Activated CD8-positive, alpha-beta T cell treated with anti-CD3 and anti-CD28 coated beads, Interleukin-2, amount 10 ng/mL, durations not matched to agents 7 days and 5 days (primary cell): ENCODE results near the gene LRP2. TPM values are rescaled to one million over a fixed set of nuclear protein-coding genes. Genes with fewer than 3 reads are reported as not detected.
"Not testable (repeated sequence)": the region's sequence is repeated elsewhere in the genome, so short reads cannot be mapped to it uniquely, and the experiment has no call there.

ENCODE experiments used
- ATAC-seq: fragments of 150-1000 bp; cut with Tn5 transposase; one replicate; pipeline ENCODE4 v1.10.0; 2021; ENCODE audit warnings: moderate library complexity
- CTCF ChIA-PET: fragments of 350-600 bp; sonication (Branson Sonifier 250); formaldehyde crosslinking; loops from one replicate; lab custom pipeline; 2021; ENCODE audit warnings: antibody characterized with exemption; lab: Charles Lee
- POLR2A ChIA-PET: fragments of 350-600 bp; sonication (Branson Sonifier 250); formaldehyde crosslinking; loops from one replicate; lab custom pipeline; 2021; ENCODE audit warnings: antibody characterized with exemption; lab: Charles Lee
- DNase-seq: peaks from one replicate; pipeline ENCODE4 v3.0.0-alpha.2; 2020
- H3K27ac Mint-ChIP-seq: one replicate; pipeline ENCODE4 v1.8.0; 2021; ENCODE audit warnings: mild to moderate bottlenecking, mixed read lengths
- H3K27me3 Mint-ChIP-seq: one replicate; pipeline ENCODE4 v1.8.0; 2021; ENCODE audit warnings: low read depth, mixed read lengths
- H3K36me3 Mint-ChIP-seq: one replicate; pipeline ENCODE4 v1.8.0; 2021; ENCODE audit warnings: low read depth, mixed read lengths
- H3K4me1 Mint-ChIP-seq: one replicate; pipeline ENCODE4 v1.8.0; 2021; ENCODE audit warnings: low read depth, mixed read lengths
- H3K4me3 Mint-ChIP-seq: one replicate; pipeline ENCODE4 v1.8.0; 2021; ENCODE audit warnings: mild to moderate bottlenecking, mixed read lengths
- H3K9me3 Mint-ChIP-seq: one replicate; pipeline ENCODE4 v1.8.0; 2022; ENCODE audit warnings: mixed read lengths; ENCODE audit not compliant: insufficient read depth
- total RNA-seq, 2 experiments: library from RNA; stranded (reverse); gene quantifications; one replicate each; pipeline ENCODE4 v1.2.3, GENCODE V29; 2021

Gene LRP2
- under 1 TPM; 0.03 to 0.21 TPM for total RNA-seq

DNA sequence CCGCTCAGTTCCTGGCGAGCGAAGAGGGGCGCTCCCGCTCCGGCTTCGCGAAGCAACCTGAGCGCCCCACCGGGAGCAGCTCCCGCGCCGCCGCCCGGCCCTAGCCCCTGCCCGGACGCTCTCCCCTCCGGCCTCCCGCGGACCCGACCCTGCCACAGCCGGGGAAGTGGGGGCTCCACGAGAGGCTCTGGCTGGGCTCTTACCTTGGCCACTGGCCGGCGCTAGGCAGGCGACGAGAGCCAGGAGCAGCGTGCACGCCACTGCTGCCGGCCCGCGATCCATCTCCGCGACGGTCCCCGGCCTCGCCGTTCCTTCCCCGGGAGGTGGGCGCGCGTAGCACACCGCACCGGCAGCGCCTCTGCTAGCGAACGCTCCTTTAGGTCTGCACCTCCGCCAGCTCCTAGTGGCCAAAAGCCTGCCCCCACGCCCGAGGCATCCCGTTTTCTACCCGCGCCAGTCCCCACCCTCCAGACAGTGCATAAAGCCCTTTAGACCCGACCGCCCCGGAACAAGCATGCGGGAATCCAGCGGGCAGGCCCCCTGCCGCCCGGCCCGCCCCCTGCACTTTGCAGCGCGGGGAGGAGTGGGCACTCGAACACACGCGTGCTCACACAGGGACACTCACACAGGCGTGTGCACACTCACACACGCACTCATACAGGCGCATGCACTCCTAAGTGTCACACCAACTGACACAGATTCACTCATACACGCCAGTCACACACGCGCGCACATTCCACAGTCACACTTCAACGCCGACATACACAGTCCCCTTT, at the start of gene LRP2:
LRP2 (minus strand) TSS at position 417 of the 776 bp plus-strand sequence; CDS start at position 282, 135 bp downstream.
- ChIA-PET POLR2A (no interaction called here), CTCF (interaction anchor here (1.0 kb wide), 1 partner anchor 656 kb away, joined by 3 read pairs; no protein-coding TSS in a partner anchor)
- Mint-ChIP-seq H3K4me1 (peaks cover 36% of the 10 kb centered on the region), H3K4me3 (peak within 1 kb of the TSS; percentile 87), H3K9me3 (no peaks in the 10 kb centered on the region), H3K27ac (no peak within 1 kb of the TSS), H3K27me3 (peaks cover 54% of the 10 kb centered on the region), H3K36me3 (peaks cover 4% of the 10 kb centered on the region)
- peak; percentile 47 for DNase-seq
- peak; percentile 31 for ATAC-seq

DNA sequence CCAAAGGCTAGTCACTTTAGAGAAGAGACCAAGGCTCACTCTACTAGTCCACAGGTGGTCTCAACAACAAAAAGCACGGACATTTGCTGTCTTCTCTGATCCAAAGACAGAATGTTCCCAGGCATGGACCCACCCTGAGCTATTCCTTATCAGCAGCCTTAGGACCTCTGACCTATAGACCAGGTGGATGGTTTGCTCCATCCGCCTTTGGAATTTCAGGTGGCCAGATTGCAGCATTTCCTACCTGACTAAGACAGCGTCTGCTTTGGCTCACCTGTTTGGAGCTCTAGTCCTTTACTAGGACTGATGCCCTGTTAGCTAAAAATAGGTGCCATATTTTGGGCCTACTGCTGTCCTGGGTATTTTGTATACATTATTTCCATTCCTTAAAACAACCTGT, 44.6 kb upstream of the LRP2 start:
- CTCF ChIA-PET = no interaction called here
- POLR2A ChIA-PET = no interaction called here
- Mint-ChIP-seq H3K27me3 (peaks cover 20% of the 10 kb centered on the region), H3K36me3 (no peaks in the 10 kb centered on the region), H3K4me1 (no peaks in the 10 kb centered on the region), H3K9me3 (no peaks in the 10 kb centered on the region), H3K27ac (no peak overlapping the region), H3K4me3 (no peak overlapping the region)
- ATAC-seq (no peak), DNase-seq (no peak)

DNA sequence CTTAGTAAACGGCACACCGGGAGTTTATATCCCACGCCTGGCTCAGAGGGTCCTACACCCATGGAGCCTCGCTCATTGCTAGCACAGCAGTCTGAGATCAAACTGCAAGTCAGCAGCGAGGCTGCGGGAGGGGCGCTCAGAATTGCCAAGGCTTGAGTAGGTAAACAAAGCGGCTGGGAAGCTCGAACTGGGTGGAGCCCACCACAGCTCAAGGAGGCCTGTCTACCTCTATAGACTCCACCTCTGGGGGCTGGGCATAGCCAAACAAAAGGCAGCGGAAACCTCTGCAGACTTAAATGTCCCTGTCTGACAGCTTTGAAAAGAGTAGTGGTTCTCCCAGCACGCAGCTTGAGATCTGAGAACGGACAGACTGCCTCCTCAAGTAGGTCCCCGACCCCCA, 37.2 kb upstream of the LRP2 start:
- H3K9me3 Mint-ChIP-seq, H3K36me3 Mint-ChIP-seq, ATAC-seq, H3K27ac Mint-ChIP-seq, H3K4me1 Mint-ChIP-seq, H3K4me3 Mint-ChIP-seq, DNase-seq, POLR2A ChIA-PET, CTCF ChIA-PET: not testable (repeated sequence)
- H3K27me3 Mint-ChIP-seq = peaks cover 18% of the 10 kb centered on the region

GRCh38 chr2:169397697-169398096, 35.4 kb upstream of the LRP2 start:
- no peaks in the 10 kb centered on the region for H3K9me3 Mint-ChIP-seq
- peaks cover 4% of the 10 kb centered on the region for H3K4me1 Mint-ChIP-seq
- ATAC-seq = no peak
- POLR2A ChIA-PET = no interaction called here
- no peak for DNase-seq
- H3K4me3 Mint-ChIP-seq = no peak overlapping the region
- H3K27me3 Mint-ChIP-seq = peaks cover 13% of the 10 kb centered on the region
- CTCF ChIA-PET = interaction anchor here (0.7 kb wide), 1 partner anchor 272 kb away, joined by 3 read pairs; no protein-coding TSS in a partner anchor
- no peaks in the 10 kb centered on the region for H3K36me3 Mint-ChIP-seq
- H3K27ac Mint-ChIP-seq = no peak overlapping the region

- CTCF ChIA-PET = interaction anchor here (1.5 kb wide), 1 partner anchor 286 kb away, joined by 3 read pairs; no protein-coding TSS in a partner anchor
- POLR2A ChIA-PET = no interaction called here
- no peak overlapping the region for H3K27ac Mint-ChIP-seq
Observed at GRCh38 chr2:169395821-169396374, 33.6 kb upstream of the LRP2 start.

DNA sequence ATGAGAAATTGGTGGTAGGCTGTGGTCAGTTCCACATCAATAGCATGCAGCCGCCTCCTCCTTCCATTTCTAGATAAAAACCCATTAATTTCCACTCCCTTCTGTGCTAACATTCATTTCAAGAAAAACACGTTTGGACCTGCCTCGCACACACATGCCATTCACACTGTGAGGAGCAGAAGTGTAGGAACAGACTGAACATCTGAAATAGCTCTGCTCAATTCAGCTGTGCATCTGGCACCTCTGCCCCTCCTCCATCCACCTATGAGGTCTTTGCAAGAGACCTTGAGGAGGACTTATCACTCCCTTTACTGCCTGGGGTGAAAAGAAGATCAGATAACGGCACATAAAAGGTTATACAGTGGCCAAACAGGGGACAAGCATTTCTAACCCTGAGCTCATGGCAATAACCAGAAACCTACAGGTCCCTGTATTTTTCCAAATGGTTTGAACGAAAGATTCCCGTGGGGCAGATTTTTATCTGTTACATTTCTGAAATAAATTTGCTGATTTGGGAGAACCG, 30.8 kb upstream of the LRP2 start:
- Mint-ChIP-seq H3K4me3 (no peak overlapping the region), H3K27ac (no peak overlapping the region), H3K4me1 (peaks cover 4% of the 10 kb centered on the region), H3K9me3 (no peaks in the 10 kb centered on the region), H3K36me3 (no peaks in the 10 kb centered on the region), H3K27me3 (peaks cover 17% of the 10 kb centered on the region)
- ChIA-PET POLR2A (no interaction called here), CTCF (interaction anchor here (1.5 kb wide), 1 partner anchor 50 kb away, joined by 3 read pairs; no protein-coding TSS in a partner anchor)
- no peak for DNase-seq
- ATAC-seq = no peak

More at GRCh38 chr2:169395821-169396374, 33.6 kb upstream of the LRP2 start:
- no peak overlapping the region for H3K4me3 Mint-ChIP-seq
- peaks cover 4% of the 10 kb centered on the region for H3K4me1 Mint-ChIP-seq
- H3K36me3 Mint-ChIP-seq = no peaks in the 10 kb centered on the region
- no peaks in the 10 kb centered on the region for H3K9me3 Mint-ChIP-seq
- H3K27me3 Mint-ChIP-seq = peaks cover 8% of the 10 kb centered on the region
- ATAC-seq (no peak), DNase-seq (no peak)

DNA sequence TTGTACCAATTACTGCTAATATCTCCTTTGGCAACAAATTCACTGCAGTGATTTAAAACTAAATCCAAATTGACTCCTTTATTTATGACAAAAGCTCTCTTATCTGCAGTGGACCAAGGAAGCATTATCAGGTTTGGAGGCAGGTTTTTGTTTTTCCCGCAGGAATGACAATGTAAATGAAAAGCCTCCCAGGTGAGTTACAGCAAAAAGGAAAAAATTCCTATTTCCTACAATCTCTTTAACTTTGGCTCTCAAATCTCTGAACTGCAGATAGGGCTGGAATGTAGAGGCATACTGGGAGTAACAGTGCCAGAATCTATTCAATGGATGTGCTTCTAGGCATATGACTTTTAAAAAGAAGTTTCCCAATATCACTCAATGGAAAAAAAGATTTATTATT, 28.9 kb upstream of the LRP2 start:
- DNase-seq = no peak
- H3K27me3 Mint-ChIP-seq = peaks cover 23% of the 10 kb centered on the region
- H3K9me3 Mint-ChIP-seq = no peaks in the 10 kb centered on the region
- POLR2A ChIA-PET = no interaction called here
- H3K36me3 Mint-ChIP-seq = no peaks in the 10 kb centered on the region
- CTCF ChIA-PET = no interaction called here
- no peak overlapping the region for H3K27ac Mint-ChIP-seq
- H3K4me3 Mint-ChIP-seq = no peak overlapping the region
- peaks cover 4% of the 10 kb centered on the region for H3K4me1 Mint-ChIP-seq
- ATAC-seq = no peak

DNA sequence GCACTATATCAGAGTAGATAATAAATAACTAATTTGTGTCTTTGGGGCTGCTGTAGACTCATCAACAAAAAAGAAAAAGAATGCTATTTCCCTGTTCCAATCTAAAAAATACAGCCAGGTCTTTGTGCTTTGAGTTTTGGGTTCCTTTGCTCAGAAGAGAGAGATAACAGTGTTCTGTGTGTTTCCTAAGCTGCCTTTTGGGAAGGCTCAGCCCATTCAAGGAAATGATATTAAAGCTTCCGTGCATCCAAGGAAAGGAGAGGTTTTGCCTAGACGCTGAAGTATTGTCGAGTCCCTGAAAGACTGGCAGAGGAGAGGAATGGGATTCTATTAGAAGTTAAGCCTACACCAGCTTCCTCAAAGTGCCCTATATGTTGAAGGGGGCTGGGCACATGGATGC, 25.8 kb upstream of the LRP2 start:
- Mint-ChIP-seq H3K9me3 (no peaks in the 10 kb centered on the region), H3K36me3 (no peaks in the 10 kb centered on the region), H3K27ac (no peak overlapping the region), H3K4me1 (peaks cover 2% of the 10 kb centered on the region), H3K27me3 (peaks cover 33% of the 10 kb centered on the region), H3K4me3 (no peak overlapping the region)
- POLR2A ChIA-PET = no interaction called here
- CTCF ChIA-PET = no interaction called here
- ATAC-seq (no peak), DNase-seq (no peak)

DNA sequence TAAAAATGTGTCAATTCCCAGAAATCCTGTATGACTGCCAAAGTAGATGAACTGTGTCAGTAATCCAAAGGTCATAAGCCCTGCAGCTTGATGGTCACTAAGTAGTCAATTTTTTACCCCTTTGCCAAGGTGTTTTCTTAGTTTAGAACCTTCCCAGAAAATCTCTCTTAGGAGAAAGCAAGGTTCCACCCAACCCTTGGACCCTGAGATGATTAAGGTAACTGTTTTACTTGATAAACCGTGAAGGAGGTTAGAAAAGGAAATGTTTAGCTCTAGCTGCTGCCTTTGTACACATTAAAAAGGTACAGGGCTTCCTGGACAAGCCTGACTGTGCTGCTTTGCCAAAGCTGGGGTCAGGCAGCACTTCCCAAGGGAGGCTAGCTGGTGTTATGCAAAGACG, 24.4 kb upstream of the LRP2 start:
- DNase-seq (no peak), ATAC-seq (no peak)
- Mint-ChIP-seq H3K27me3 (peaks cover 33% of the 10 kb centered on the region), H3K4me3 (no peak overlapping the region), H3K9me3 (no peaks in the 10 kb centered on the region), H3K4me1 (no peaks in the 10 kb centered on the region), H3K27ac (no peak overlapping the region), H3K36me3 (no peaks in the 10 kb centered on the region)
- CTCF ChIA-PET = no interaction called here
- POLR2A ChIA-PET = interaction anchor here (0.5 kb wide), 1 partner anchor 856 kb away, joined by 4 read pairs; no protein-coding TSS in a partner anchor

GRCh38 chr2:169384816-169385215, 22.5 kb upstream of the LRP2 start:
- H3K9me3 Mint-ChIP-seq = no peaks in the 10 kb centered on the region
- no peak for DNase-seq
- CTCF ChIA-PET = no interaction called here

GRCh38 chr2:169372561-169372960, 10.2 kb upstream of the LRP2 start:
- ChIA-PET CTCF (no interaction called here), POLR2A (no interaction called here)
- Mint-ChIP-seq H3K27me3 (peaks cover 34% of the 10 kb centered on the region), H3K36me3 (peaks cover 2% of the 10 kb centered on the region), H3K27ac (no peak overlapping the region), H3K4me3 (no peak overlapping the region), H3K9me3 (peaks cover 3% of the 10 kb centered on the region), H3K4me1 (no peaks in the 10 kb centered on the region)
- no peak for DNase-seq
- ATAC-seq = no peak

More at GRCh38 chr2:169384816-169385215, 22.5 kb upstream of the LRP2 start:
- POLR2A ChIA-PET = no interaction called here
- no peak for ATAC-seq
- H3K4me3 Mint-ChIP-seq = no peak overlapping the region
- H3K27me3 Mint-ChIP-seq = peaks cover 37% of the 10 kb centered on the region
- H3K27ac Mint-ChIP-seq = no peak overlapping the region
- H3K36me3 Mint-ChIP-seq = no peaks in the 10 kb centered on the region
- no peaks in the 10 kb centered on the region for H3K4me1 Mint-ChIP-seq

GRCh38 chr2:169366066-169366465, 3.7 kb upstream of the LRP2 start:
- no peak for DNase-seq
- H3K4me3 Mint-ChIP-seq = no peak overlapping the region
- ATAC-seq = no peak
- H3K9me3 Mint-ChIP-seq = peaks cover 3% of the 10 kb centered on the region
- POLR2A ChIA-PET = no interaction called here
- H3K4me1 Mint-ChIP-seq = peaks cover 36% of the 10 kb centered on the region
- peaks cover 48% of the 10 kb centered on the region for H3K27me3 Mint-ChIP-seq
- H3K27ac Mint-ChIP-seq = no peak overlapping the region
- H3K36me3 Mint-ChIP-seq = peaks cover 6% of the 10 kb centered on the region
- CTCF ChIA-PET = interaction anchor here (0.7 kb wide), 1 partner anchor 1360 kb away, joined by 3 read pairs; no protein-coding TSS in a partner anchor
